H1 (cell line): Measurements from ENCODE around the gene SPINT1. TPM values are rescaled to one million over a fixed set of nuclear protein-coding genes. Genes with fewer than 3 reads are reported as not detected.

ENCODE experiments used
- CTCF ChIA-PET: fragments of 300-600 bp; sonication (Branson Sonifier 250); formaldehyde crosslinking; loops from one replicate; lab custom pipeline; 2021; ENCODE audit not compliant: partially characterized antibody; lab: Charles Lee
- POLR2A ChIA-PET: fragments of 300-600 bp; sonication (Branson Sonifier 250); formaldehyde crosslinking; loops from one replicate; lab custom pipeline; 2021; ENCODE audit warnings: inconsistent platforms; ENCODE audit not compliant: partially characterized antibody; lab: Charles Lee
- DNase-seq, 2 experiments: peaks; one replicate each; pipeline versions ENCODE4 v3.0.0 to v3.0.0-alpha.2; 2010 to 2022; ENCODE audit warnings: low spot score in 2 of 2, low read depth in 1 of 2, mixed read lengths in 1 of 2
- FAIRE-seq: peaks from 2 replicates; lab custom pipeline; 2011; peaks lifted over from hg19 to GRCh38; lab: Jason Lieb, UNC
- H2AFZ ChIP-seq: 2 replicates; pipeline ENCODE4 v1.8.1; 2012; ENCODE audit warnings: low read length, inconsistent platforms
- H2AK5ac ChIP-seq: 2 replicates; pipeline ENCODE4 v1.6.1; 2013; ENCODE audit warnings: low read depth, low read length
- H2BK120ac ChIP-seq: replicated peaks from 2 replicates; pipeline ENCODE3; 2013; ENCODE audit warnings: low read depth, low read length, inconsistent platforms
- H2BK12ac ChIP-seq: 2 replicates; pipeline ENCODE4 v1.6.1; 2013; ENCODE audit warnings: low read depth, low read length
- H2BK15ac ChIP-seq: 2 replicates; pipeline ENCODE4 v1.6.1; 2013; ENCODE audit warnings: low read length
- H2BK20ac ChIP-seq: 2 replicates; pipeline ENCODE4 v1.6.1; 2013; ENCODE audit warnings: low read length
- H2BK5ac ChIP-seq: 2 replicates; pipeline ENCODE4 v1.6.1; 2013; ENCODE audit warnings: low read depth, low read length
- H3K14ac ChIP-seq: 2 replicates; pipeline ENCODE4 v1.6.1; 2013; ENCODE audit warnings: inconsistent platforms; ENCODE audit not compliant: insufficient read length
- H3K18ac ChIP-seq: 2 replicates; pipeline ENCODE4 v1.6.1; 2013; ENCODE audit warnings: low read length; ENCODE audit errors: extremely low read depth
- H3K23ac ChIP-seq: 2 replicates; pipeline ENCODE4 v1.6.1; 2013; ENCODE audit warnings: inconsistent platforms; ENCODE audit not compliant: insufficient read length
- H3K23me2 ChIP-seq: 2 replicates; pipeline ENCODE4 v1.6.1; 2013; ENCODE audit warnings: low read depth, low read length
- H3K27ac ChIP-seq: 2 replicates; pipeline ENCODE4 v1.6.1; 2011; ENCODE audit warnings: low read depth, low read length, inconsistent platforms
- H3K27me3 ChIP-seq, 4 experiments: replicated peaks in 1 of 4; 1 replicate in 1 of 4; 2 replicates in 3 of 4; pipeline versions ENCODE4 v1.6.1 to v1.8.1; 2011 to 2013; ENCODE audit warnings: low read length in 3 of 4, mild to moderate bottlenecking in 3 of 4, inconsistent platforms in 2 of 4, mixed read lengths in 2 of 4, moderate library complexity in 1 of 4; ENCODE audit not compliant: control insufficient read depth in 3 of 4, insufficient read depth in 3 of 4; ENCODE audit errors: extremely low read depth in 1 of 4
- H3K36me3 ChIP-seq, 4 experiments: 2 replicates each; pipeline versions ENCODE4 v1.6.1 to v1.8.1; 2011 to 2013; ENCODE audit warnings: mild to moderate bottlenecking in 4 of 4, low read length in 3 of 4, moderate library complexity in 2 of 4, control low read depth in 1 of 4, inconsistent platforms in 1 of 4; ENCODE audit not compliant: insufficient read depth in 4 of 4, control insufficient read depth in 2 of 4
- H3K4ac ChIP-seq: replicated peaks from 2 replicates; pipeline ENCODE3; 2013; ENCODE audit warnings: low read length, low read depth, mixed read lengths, inconsistent platforms; ENCODE audit not compliant: insufficient read length
- H3K4me1 ChIP-seq, 4 experiments: replicated peaks in 1 of 4; 1 replicate in 1 of 4; 2 replicates in 3 of 4; pipeline versions ENCODE4 v1.6.1 to v1.8.1; 2011 to 2013; ENCODE audit warnings: low read length in 3 of 4, inconsistent platforms in 2 of 4, mixed read lengths in 1 of 4; ENCODE audit not compliant: insufficient read depth in 4 of 4, control insufficient read depth in 3 of 4
- H3K4me2 ChIP-seq, 2 experiments: 2 replicates each; pipeline versions ENCODE4 v1.6.1 to v1.8.1; 2011 to 2013; ENCODE audit warnings: low read depth in 2 of 2, low read length in 2 of 2, control low read depth in 1 of 2, inconsistent platforms in 1 of 2, mild to moderate bottlenecking in 1 of 2; ENCODE audit not compliant: insufficient read depth in 1 of 2
- H3K4me3 ChIP-seq, 4 experiments: fragments of 200-600, 300-600 bp in 1 of 4; sonication (generic), shearing (Covaris generic), sonication (Bioruptor Twin) in 1 of 4; 2 replicates each; pipeline versions ENCODE4 v1.5.1 to v1.8.1; 2011 to 2016; ENCODE audit warnings: low read length in 4 of 4, low read depth in 3 of 4, control low read depth in 2 of 4, inconsistent platforms in 2 of 4, mild to moderate bottlenecking in 2 of 4, mixed read lengths in 1 of 4, moderate library complexity in 1 of 4; ENCODE audit not compliant: insufficient read depth in 2 of 4; ENCODE audit errors: extremely low read depth in 1 of 4
- H3K56ac ChIP-seq: replicated peaks from 2 replicates; pipeline ENCODE3; 2013; ENCODE audit warnings: low read depth, mild to moderate bottlenecking, mixed read lengths, low read length, inconsistent platforms; ENCODE audit not compliant: insufficient read length
- H3K79me1 ChIP-seq: 2 replicates; pipeline ENCODE4 v1.6.1; 2013; ENCODE audit warnings: low read depth, low read length, control low read depth
- H3K79me2 ChIP-seq, 2 experiments: 2 replicates each; pipeline versions ENCODE4 v1.6.1 to v1.8.1; 2012 to 2013; ENCODE audit warnings: low read length in 2 of 2, mild to moderate bottlenecking in 2 of 2, inconsistent platforms in 1 of 2; ENCODE audit not compliant: insufficient read depth in 2 of 2, control insufficient read depth in 1 of 2
- H3K9ac ChIP-seq, 4 experiments: replicated peaks in 1 of 4; 1 replicate in 1 of 4; 2 replicates in 3 of 4; pipeline versions ENCODE4 v1.6.1 to v1.8.1; 2011 to 2013; ENCODE audit warnings: low read depth in 3 of 4, low read length in 3 of 4, control low read depth in 2 of 4, mild to moderate bottlenecking in 2 of 4, moderate library complexity in 2 of 4, inconsistent platforms in 1 of 4; ENCODE audit errors: extremely low read depth in 1 of 4
- H3K9me3 ChIP-seq, 2 experiments: 2 replicates each; pipeline versions ENCODE4 v1.6.1 to v1.8.1; 2012 to 2013; ENCODE audit warnings: mild to moderate bottlenecking in 2 of 2, moderate library complexity in 2 of 2, control low read depth in 1 of 2, inconsistent platforms in 1 of 2, low read depth in 1 of 2, low read length in 1 of 2, mixed read lengths in 1 of 2; ENCODE audit not compliant: insufficient read depth in 2 of 2
- H4K20me1 ChIP-seq, 2 experiments: replicated peaks in 1 of 2; 2 replicates each; pipeline versions ENCODE3 to v1.8.1; 2011 to 2013; ENCODE audit warnings: inconsistent platforms in 2 of 2, low read length in 2 of 2, mild to moderate bottlenecking in 1 of 2; ENCODE audit not compliant: insufficient read depth in 2 of 2, control insufficient read depth in 1 of 2
- H4K5ac ChIP-seq: 2 replicates; pipeline ENCODE4 v1.6.1; 2013; ENCODE audit warnings: low read length, low read depth, mixed read lengths, inconsistent platforms; ENCODE audit not compliant: insufficient read length
- H4K8ac ChIP-seq: 2 replicates; pipeline ENCODE4 v1.8.0; 2013; ENCODE audit warnings: mild to moderate bottlenecking, moderate library complexity, low read length, inconsistent platforms; ENCODE audit not compliant: insufficient read depth; ENCODE audit errors: extremely low read depth
- H4K91ac ChIP-seq: replicated peaks from 2 replicates; pipeline ENCODE3; 2013; ENCODE audit warnings: low read length, mixed read lengths, inconsistent platforms; ENCODE audit not compliant: insufficient read length
- CHD1 ChIP-seq: IDR thresholded peaks from 2 replicates; pipeline ENCODE4 v1.6.1; 2012; ENCODE audit warnings: low read depth, low read length, improper control_type of control experiment
- CREB1 ChIP-seq: IDR thresholded peaks from 2 replicates; pipeline ENCODE4 v1.6.1; 2012; ENCODE audit warnings: inconsistent platforms
- EZH2 ChIP-seq: fragments of 200-600 bp; sonication (generic); IDR thresholded peaks from 2 replicates; pipeline ENCODE4 v1.7.1; 2012; ENCODE audit warnings: low read depth, mild to moderate bottlenecking, moderate library complexity, low read length, inconsistent platforms; ENCODE audit not compliant: severe bottlenecking
- GABPA ChIP-seq: IDR thresholded peaks from 2 replicates; pipeline ENCODE4 v1.6.1; 2011; ENCODE audit warnings: mild to moderate bottlenecking, low read length, moderate library complexity, borderline replicate concordance; ENCODE audit not compliant: insufficient read depth
- KDM1A ChIP-seq: fragments of 200-600, 300-600 bp; sonication (generic); IDR thresholded peaks from 2 replicates; pipeline ENCODE4 v1.7.1; 2016; ENCODE audit warnings: mild to moderate bottlenecking, low read length, borderline replicate concordance
- KDM5A ChIP-seq: fragments of 200-600 bp; IDR thresholded peaks from 2 replicates; pipeline ENCODE4 v1.7.1; 2012; ENCODE audit warnings: mild to moderate bottlenecking, low read length, inconsistent platforms, mixed read lengths
- NANOG ChIP-seq: IDR thresholded peaks from 2 replicates; pipeline ENCODE4 v1.6.1; 2011; ENCODE audit warnings: low read length, low read depth, mild to moderate bottlenecking, inconsistent platforms; ENCODE audit not compliant: insufficient read depth, poor library complexity, severe bottlenecking
- RAD21 ChIP-seq, 2 experiments: IDR thresholded peaks in 1 of 2; conservative IDR thresholded peaks in 1 of 2; 2 replicates each; pipeline ENCODE4 v1.6.1; 2011; ENCODE audit warnings: low read depth in 2 of 2, low read length in 2 of 2, improper control_type of control experiment in 1 of 2, inconsistent platforms in 1 of 2, mild to moderate bottlenecking in 1 of 2, moderate library complexity in 1 of 2
- SIX5 ChIP-seq: IDR thresholded peaks from 2 replicates; pipeline ENCODE4 v1.6.1; 2011; ENCODE audit warnings: mild to moderate bottlenecking, low read depth, low read length
- SP2 ChIP-seq: IDR thresholded peaks from 2 replicates; pipeline ENCODE4 v1.6.1; 2012; ENCODE audit warnings: mild to moderate bottlenecking, low read length, inconsistent platforms
- WGBS, 2 experiments: shearing (Covaris generic) in 1 of 2; methylation state at CpG; one replicate each; pipeline versions ENCODE4 v1.1.6 to v1.1.7; 2013 to 2015; ENCODE audit warnings: low lambda C conversion rate in 2 of 2, mixed read lengths in 2 of 2, inconsistent platforms in 1 of 2, low coverage in 1 of 2, missing lambda C conversion rate in 1 of 2; ENCODE audit not compliant: insufficient replicate concordance in 2 of 2, insufficient coverage in 1 of 2, insufficient read length in 1 of 2; ENCODE audit errors: extremely low coverage in 1 of 2, missing lambda C conversion rate in 1 of 2; 5-methylcytosine and 5-hydroxymethylcytosine counted together
- polyA plus RNA-seq, 7 experiments: library from polyadenylated mRNA; depleted of rRNA in 3 of 7; stranded (reverse) in 5 of 7; unstranded in 2 of 7; fragments of >200 nt in 5 of 7; fragments of 200-250 nt in 2 of 7; gene quantifications; 1 replicate in 5 of 7; 2 replicates in 1 of 7; 4 replicates in 1 of 7; pipeline versions ENCODE4 v1.2.1 to v1.2.3, GENCODE V29; 2011 to 2013; ENCODE audit warnings: missing spikeins in 2 of 7, mixed read lengths in 2 of 7
- total RNA-seq: library from RNA; stranded (reverse); fragmentation: NEBNext Ultra II Directional; extraction: Animal tissue kit (Norgen Biotek cat#: 25700); gene quantifications from 2 replicates; pipeline ENCODE4 v1.2.1, GENCODE V29; 2021
- TF ChIP-seq, protein P1 (sequence below): IDR thresholded peaks from 2 replicates; pipeline ENCODE4 v1.6.1; 2012; ENCODE audit warnings: low read length, inconsistent platforms

SPINT1 gene
- total and polyA plus RNA-seq, 2 of the 8 experiments (the other 6 are each of a cell fraction or from before 2014, with no cell fraction given) = 117 to 155 TPM

DNA sequence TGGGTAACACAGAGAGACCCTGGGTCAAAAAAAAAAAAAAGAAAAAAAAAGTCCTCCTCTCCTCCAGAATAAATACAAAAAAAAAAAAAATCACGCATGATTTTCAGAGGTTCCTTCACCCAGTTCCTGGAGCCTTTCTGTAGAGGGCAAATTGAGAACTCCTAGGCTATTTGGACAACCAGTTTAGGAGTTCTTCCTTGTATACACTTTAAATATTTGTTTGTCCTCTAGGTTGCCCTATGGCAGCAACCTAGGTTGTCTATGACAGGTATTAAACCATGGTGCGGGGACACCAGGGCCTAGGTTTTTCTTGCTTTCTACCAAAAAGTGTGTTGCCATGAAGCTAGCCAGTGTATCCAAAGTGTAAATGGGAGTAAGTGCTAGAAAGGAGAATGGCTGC lies 40.8 kb upstream of the SPINT1 start:
- no peak overlapping the region for H2BK15ac ChIP-seq
- no peak overlapping the region for H3K4ac ChIP-seq
- DNase-seq (no peak), FAIRE-seq (no peak)
- no peak overlapping the region for H3K14ac ChIP-seq
- POLR2A ChIA-PET = interaction anchor here (0.7 to 1.4 kb wide), 3 partner anchors 41 to 1593 kb away, joined by 3 to 5 read pairs (median 3); partner anchors contain the start of gene SPINT1
- H3K9ac ChIP-seq = no peak overlapping the region
- no peaks in the 10 kb centered on the region for H3K27me3 ChIP-seq
- no peak overlapping the region for H2AFZ ChIP-seq
- no peak overlapping the region for H3K56ac ChIP-seq
- peaks cover 0 to under 1% of the 10 kb centered on the region in 2 experiments; a peak in 2 of 4 replicates for H3K79me2 ChIP-seq
- H2BK120ac ChIP-seq = no peak overlapping the region
- H3K4me3 ChIP-seq = no peak overlapping the region
- H4K5ac ChIP-seq = no peak overlapping the region
- H4K91ac ChIP-seq = no peak overlapping the region
- H3K23ac ChIP-seq = no peak overlapping the region
- TF ChIP-seq SP2 = no peak
- no peak for TF ChIP-seq SIX5
- TF ChIP-seq, protein P1, sequence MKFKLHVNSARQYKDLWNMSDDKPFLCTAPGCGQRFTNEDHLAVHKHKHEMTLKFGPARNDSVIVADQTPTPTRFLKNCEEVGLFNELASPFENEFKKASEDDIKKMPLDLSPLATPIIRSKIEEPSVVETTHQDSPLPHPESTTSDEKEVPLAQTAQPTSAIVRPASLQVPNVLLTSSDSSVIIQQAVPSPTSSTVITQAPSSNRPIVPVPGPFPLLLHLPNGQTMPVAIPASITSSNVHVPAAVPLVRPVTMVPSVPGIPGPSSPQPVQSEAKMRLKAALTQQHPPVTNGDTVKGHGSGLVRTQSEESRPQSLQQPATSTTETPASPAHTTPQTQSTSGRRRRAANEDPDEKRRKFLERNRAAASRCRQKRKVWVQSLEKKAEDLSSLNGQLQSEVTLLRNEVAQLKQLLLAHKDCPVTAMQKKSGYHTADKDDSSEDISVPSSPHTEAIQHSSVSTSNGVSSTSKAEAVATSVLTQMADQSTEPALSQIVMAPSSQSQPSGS = no peak
- no peak for TF ChIP-seq KDM5A
- TF ChIP-seq RAD21 (IDR thresholded peaks at IDR 0.05 in 1 of 2, conservative IDR thresholded peaks at IDR 0.05 in 1 of 2; ENCODE audit: low read depth in 2 of 2, low read length in 2 of 2) = no peak
- no peak for TF ChIP-seq CREB1
- no peak for TF ChIP-seq KDM1A
- no peak for TF ChIP-seq CHD1
- no peak for TF ChIP-seq GABPA
- no peak for TF ChIP-seq EZH2
- TF ChIP-seq NANOG = no peak
- no peak overlapping the region for H3K4me2 ChIP-seq
- H3K18ac ChIP-seq = no peak overlapping the region
- no peak overlapping the region for H2BK5ac ChIP-seq
- no peak overlapping the region for H2BK12ac ChIP-seq
- 95% methylated on average over 1 of the region's 2 CpGs; no CpG with 5 or more reads in 1 of the 2 experiments for WGBS, 2 experiments
- no peaks in the 10 kb centered on the region for H3K9me3 ChIP-seq
- no peak overlapping the region for H2BK20ac ChIP-seq
- H4K20me1 ChIP-seq = no peaks in the 10 kb centered on the region
- CTCF ChIA-PET = interaction anchor here (0.9 to 3.1 kb wide), 4 partner anchors 12 to 72 kb away, joined by 3 to 14 read pairs (median 5); no protein-coding TSS in a partner anchor
- peaks cover 9% of the 10 kb centered on the region; the same call in 1 of the 2 replicates for H3K23me2 ChIP-seq
- no peak overlapping the region for H3K27ac ChIP-seq
- H4K8ac ChIP-seq = no peak overlapping the region
- H3K79me1 ChIP-seq = no peaks in the 10 kb centered on the region
- H2AK5ac ChIP-seq = no peak overlapping the region
- H3K4me1 ChIP-seq = peaks cover 5 to 16% (median 9%) of the 10 kb centered on the region in 4 experiments; a peak in 5 of 7 replicates
- H3K36me3 ChIP-seq = no peaks in the 10 kb centered on the region
